Hepatocyte (in vitro differentiated cells): ENCODE data around the gene REL. TPM values are rescaled to one million over a fixed set of nuclear protein-coding genes. Genes with fewer than 3 reads are reported as not detected.

Source experiments
- DNase-seq: peaks from one replicate; pipeline ENCODE4 v3.0.0-alpha.2; 2016; ENCODE audit warnings: low spot score
- H2AFZ ChIP-seq: fragments of 200-600 bp; sonication (generic); 2 replicates; pipeline ENCODE4 v1.6.0; 2016; ENCODE audit warnings: antibody characterized with exemption, mild to moderate bottlenecking
- H3K27ac ChIP-seq: fragments of 200-600 bp; sonication (generic); 2 replicates; pipeline ENCODE4 v1.5.1; 2016; ENCODE audit warnings: mild to moderate bottlenecking
- H3K27me3 ChIP-seq: fragments of 200-600 bp; sonication (generic); 2 replicates; pipeline ENCODE4 v1.6.1; 2016
- H3K36me3 ChIP-seq: fragments of 200-600 bp; sonication (generic); replicated peaks from 2 replicates; pipeline ENCODE4 v1.5.1; 2016; ENCODE audit warnings: low read depth; ENCODE audit not compliant: insufficient read depth
- H3K4me1 ChIP-seq: fragments of 200-600 bp; sonication (generic); 2 replicates; pipeline ENCODE4 v1.5.1; 2016; ENCODE audit warnings: mild to moderate bottlenecking, moderate library complexity; ENCODE audit not compliant: insufficient read depth
- H3K4me2 ChIP-seq: fragments of 200-600 bp; sonication (generic); 2 replicates; pipeline ENCODE4 v1.6.0; 2016
- H3K4me3 ChIP-seq: fragments of 200-600 bp; sonication (generic); 2 replicates; pipeline ENCODE4 v1.5.1; 2016; ENCODE audit warnings: mild to moderate bottlenecking
- H3K79me2 ChIP-seq: fragments of 200-600 bp; sonication (generic); 2 replicates; pipeline ENCODE4 v1.6.0; 2017; ENCODE audit warnings: mild to moderate bottlenecking
- H3K9me2 ChIP-seq: fragments of 200-600 bp; sonication (generic); replicated peaks from 2 replicates; pipeline ENCODE4 v1.6.0; 2017; ENCODE audit warnings: mild to moderate bottlenecking; ENCODE audit not compliant: insufficient read depth
- H3K9me3 ChIP-seq: fragments of 200-600 bp; sonication (generic); 2 replicates; pipeline ENCODE4 v1.5.1; 2016; ENCODE audit warnings: low read depth, mild to moderate bottlenecking
- H4K20me1 ChIP-seq: fragments of 200-600 bp; sonication (generic); 2 replicates; pipeline ENCODE4 v1.6.0; 2016; ENCODE audit warnings: mild to moderate bottlenecking; ENCODE audit not compliant: insufficient read depth, poor library complexity, severe bottlenecking
- CTCF ChIP-seq: fragments of 200-600 bp; sonication (generic); IDR thresholded peaks from 2 replicates; pipeline ENCODE4 v1.5.1; 2016; ENCODE audit warnings: antibody characterized with exemption, mild to moderate bottlenecking; ENCODE audit not compliant: poor library complexity
- EZH2 ChIP-seq: fragments of 200-600 bp; sonication (generic); IDR thresholded peaks from 2 replicates; pipeline ENCODE4 v1.6.1; 2016; ENCODE audit warnings: antibody characterized with exemption, mild to moderate bottlenecking, borderline replicate concordance
- EZH2phosphoT487 ChIP-seq: fragments of 200-600 bp; sonication (generic); IDR thresholded peaks from one replicate; pipeline ENCODE4 v1.6.1; 2018; ENCODE audit warnings: antibody characterized with exemption, mild to moderate bottlenecking, low read depth, moderate library complexity; ENCODE audit not compliant: unreplicated experiment, severe bottlenecking
- WGBS: methylation state at CpG from one replicate; pipeline ENCODE4 v1.1.6; 2016; ENCODE audit warnings: low lambda C conversion rate; ENCODE audit errors: missing lambda C conversion rate; 5-methylcytosine and 5-hydroxymethylcytosine counted together
- polyA plus RNA-seq: library from polyadenylated mRNA; unstranded; fragments of >200 nt; fragmentation: Nextera tagmentation; extraction: Ambion mirVana; gene quantifications from 2 replicates; pipeline ENCODE4 v1.2.1, GENCODE V29; 2016
- total RNA-seq: library from RNA; depleted of rRNA; stranded (reverse); fragments of >200 nt; gene quantifications from 2 replicates; pipeline ENCODE4 v1.2.3, GENCODE V29; 2014

REL gene
- total and polyA plus RNA-seq, 2 experiments from 2014 or later: 4.2 to 12.3 TPM

DNA sequence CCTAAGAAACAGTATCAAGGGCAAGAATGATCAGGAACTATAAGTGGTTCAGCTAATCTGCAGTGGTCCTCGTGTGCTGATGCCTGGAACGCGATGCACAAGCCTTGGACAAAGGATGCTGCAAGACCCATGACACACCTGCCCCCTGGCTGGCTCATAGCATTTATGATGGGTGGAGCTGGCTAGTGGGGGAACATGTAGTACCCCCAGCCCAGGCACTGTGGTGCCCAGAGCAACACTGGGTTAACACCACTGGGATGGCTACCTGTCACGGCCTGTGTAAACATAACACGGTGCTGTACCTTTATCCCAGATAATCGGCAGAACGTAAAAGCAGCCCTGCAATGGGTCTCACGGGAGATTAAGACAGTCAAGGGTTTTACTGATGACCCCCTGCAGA, 75.8 kb downstream of the REL start:
- peaks cover 4% of the 10 kb centered on the region for H3K36me3 ChIP-seq
- 75% methylated on average over 8 of the region's 8 CpGs for WGBS
- no peak overlapping the region for H3K27ac ChIP-seq
- H4K20me1 ChIP-seq: no peaks in the 10 kb centered on the region
- H2AFZ ChIP-seq: no peak overlapping the region
- TF ChIP-seq EZH2phosphoT487: no peak
- H3K9me3 ChIP-seq: no peaks in the 10 kb centered on the region
- H3K4me3 ChIP-seq: no peak overlapping the region
- no peak for DNase-seq
- H3K27me3 ChIP-seq: no peaks in the 10 kb centered on the region
- no peaks in the 10 kb centered on the region for H3K9me2 ChIP-seq
- no peaks in the 10 kb centered on the region for H3K79me2 ChIP-seq
- no peaks in the 10 kb centered on the region for H3K4me1 ChIP-seq
- H3K4me2 ChIP-seq: no peak overlapping the region

DNA sequence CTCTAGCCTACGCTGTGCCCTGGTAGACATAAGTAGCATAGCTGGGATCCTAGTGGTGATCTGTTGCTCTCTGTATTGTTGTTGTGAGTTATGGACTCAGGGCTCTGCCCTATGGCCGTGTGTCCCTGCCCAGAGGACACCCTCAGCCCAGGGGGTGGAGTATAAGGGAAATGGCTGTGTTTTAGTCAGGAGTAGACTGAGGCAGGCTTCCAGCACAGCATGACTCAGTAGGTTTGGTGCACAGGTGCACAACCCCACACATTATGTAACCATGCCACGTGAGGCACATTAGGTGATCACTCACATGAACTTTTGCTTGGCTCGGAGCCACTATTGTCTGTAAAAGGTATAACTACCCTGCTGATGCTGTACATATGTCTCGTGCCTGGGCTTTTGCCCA, 76.3 kb downstream of the REL start:
- H4K20me1 ChIP-seq: no peaks in the 10 kb centered on the region
- H3K4me2 ChIP-seq: no peak overlapping the region
- no peaks in the 10 kb centered on the region for H3K79me2 ChIP-seq
- no peaks in the 10 kb centered on the region for H3K4me1 ChIP-seq
- H3K9me3 ChIP-seq: no peaks in the 10 kb centered on the region
- TF ChIP-seq CTCF (no peak), EZH2phosphoT487 (no peak), EZH2 (no peak)
- no peaks in the 10 kb centered on the region for H3K9me2 ChIP-seq
- no peak overlapping the region for H2AFZ ChIP-seq
- peaks cover 4% of the 10 kb centered on the region for H3K36me3 ChIP-seq
- 93% methylated on average over 5 of the region's 5 CpGs for WGBS
- no peaks in the 10 kb centered on the region for H3K27me3 ChIP-seq
- H3K4me3 ChIP-seq: no peak overlapping the region
- H3K27ac ChIP-seq: no peak overlapping the region
- no peak for DNase-seq

DNA sequence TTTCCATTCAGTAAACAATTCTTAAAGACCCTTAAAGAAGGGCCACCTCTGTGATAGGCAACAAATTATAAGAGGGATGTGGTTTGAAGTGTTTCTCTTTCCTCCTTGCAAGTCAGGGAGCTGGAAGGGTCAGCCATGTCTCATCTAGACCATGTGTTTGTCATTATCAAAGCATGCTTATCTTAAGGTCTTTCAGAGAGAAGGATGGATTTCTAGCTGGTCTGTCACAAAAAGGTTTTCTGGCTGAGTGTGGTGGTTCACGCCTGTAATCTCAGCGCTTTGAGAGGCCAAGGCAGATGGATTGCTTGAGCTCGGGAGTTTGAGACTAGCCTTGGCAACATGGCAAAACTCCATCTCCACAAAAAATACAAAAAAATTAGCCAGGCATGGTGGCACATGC, 77.0 kb downstream of the REL start:
- no peak for DNase-seq
- H3K4me2 ChIP-seq: no peak overlapping the region
- no peaks in the 10 kb centered on the region for H3K79me2 ChIP-seq
- no peak overlapping the region for H3K4me3 ChIP-seq
- no peaks in the 10 kb centered on the region for H3K27me3 ChIP-seq
- no peak overlapping the region for H2AFZ ChIP-seq
- TF ChIP-seq EZH2phosphoT487 (no peak), EZH2 (no peak)
- no peaks in the 10 kb centered on the region for H3K9me2 ChIP-seq
- no peaks in the 10 kb centered on the region for H4K20me1 ChIP-seq
- no peaks in the 10 kb centered on the region for H3K9me3 ChIP-seq
- H3K4me1 ChIP-seq: no peaks in the 10 kb centered on the region
- peaks cover 4% of the 10 kb centered on the region for H3K36me3 ChIP-seq
- 81% methylated on average over 3 of the region's 3 CpGs for WGBS
- H3K27ac ChIP-seq: no peak overlapping the region

GRCh38 chr2:60958800-60959199, 77.4 kb downstream of the REL start:
- H3K27ac ChIP-seq: peak overlapping the region; percentile 64

More at GRCh38 chr2:60958800-60959199, 77.4 kb downstream of the REL start:
- Histone ChIP-seq H3K9me3 (no peaks in the 10 kb centered on the region), H3K9me2 (no peaks in the 10 kb centered on the region), H3K4me3 (no peak overlapping the region), H3K36me3 (peaks cover under 1% of the 10 kb centered on the region), H4K20me1 (no peaks in the 10 kb centered on the region), H3K27me3 (no peaks in the 10 kb centered on the region), H3K4me2 (no peak overlapping the region), H3K4me1 (no peaks in the 10 kb centered on the region), H2AFZ (no peak overlapping the region), H3K79me2 (no peaks in the 10 kb centered on the region)
- TF ChIP-seq EZH2phosphoT487 (no peak), CTCF (no peak), EZH2 (no peak)
- 79% methylated on average over 3 of the region's 3 CpGs for WGBS
- peak; percentile 12 for DNase-seq
